Activated B cell treated with CpG ODN at 0.5 μM for 24 hours (primary cell): ENCODE data around the gene ITPRIPL1. TPM values are rescaled to one million over a fixed set of nuclear protein-coding genes. Genes with fewer than 3 reads are reported as not detected.

Experiments used
- ATAC-seq: fragments of 200-7000 bp; cut with Tn5 transposase; one replicate; pipeline ENCODE4 v1.10.0; 2021; ENCODE audit warnings: low read depth, mild to moderate bottlenecking, moderate library complexity
- CTCF ChIA-PET: fragments of 350-600 bp; sonication (Branson Sonifier 250); formaldehyde crosslinking; loops from one replicate; lab custom pipeline; 2021; ENCODE audit warnings: antibody characterized with exemption; lab: Charles Lee
- POLR2A ChIA-PET: fragments of 350-600 bp; sonication (Branson Sonifier 250); formaldehyde crosslinking; loops from one replicate; lab custom pipeline; 2021; ENCODE audit warnings: antibody characterized with exemption; lab: Charles Lee
- DNase-seq: peaks from one replicate; pipeline ENCODE4 v3.0.0; 2022
- H3K27ac Mint-ChIP-seq: one replicate; pipeline ENCODE4 v1.8.0; 2020; ENCODE audit warnings: mixed read lengths
- H3K27me3 Mint-ChIP-seq: one replicate; pipeline ENCODE4 v1.8.0; 2021; ENCODE audit warnings: mixed read lengths
- H3K36me3 Mint-ChIP-seq: one replicate; pipeline ENCODE4 v1.8.0; 2021; ENCODE audit warnings: low read depth, mixed read lengths
- H3K4me1 Mint-ChIP-seq: one replicate; pipeline ENCODE4 v1.8.0; 2021; ENCODE audit warnings: mixed read lengths
- H3K4me3 Mint-ChIP-seq: one replicate; pipeline ENCODE4 v1.8.0; 2020; ENCODE audit warnings: mild to moderate bottlenecking, mixed read lengths
- H3K9me3 Mint-ChIP-seq: one replicate; pipeline ENCODE4 v1.8.0; 2020; ENCODE audit warnings: mixed read lengths
- intact Hi-C: fragments of 100-400 bp; cut with micrococcal nuclease; formaldehyde crosslinking; loops from one replicate; pipeline ENCODE4 v1.15.1; 2024
- total RNA-seq: library from RNA; stranded (reverse); gene quantifications from 2 replicates; pipeline ENCODE4 v1.2.3, GENCODE V29; 2022
- TF ChIP-seq, protein P1 (sequence below): fragments of 200-600 bp; IDR thresholded peaks from one replicate; pipeline ENCODE4 v1.8.0; 2022; ENCODE audit warnings: antibody characterized with exemption, mild to moderate bottlenecking

Gene ITPRIPL1
- total RNA-seq, 1 donor from 2014 or later, result 4.4 TPM

DNA sequence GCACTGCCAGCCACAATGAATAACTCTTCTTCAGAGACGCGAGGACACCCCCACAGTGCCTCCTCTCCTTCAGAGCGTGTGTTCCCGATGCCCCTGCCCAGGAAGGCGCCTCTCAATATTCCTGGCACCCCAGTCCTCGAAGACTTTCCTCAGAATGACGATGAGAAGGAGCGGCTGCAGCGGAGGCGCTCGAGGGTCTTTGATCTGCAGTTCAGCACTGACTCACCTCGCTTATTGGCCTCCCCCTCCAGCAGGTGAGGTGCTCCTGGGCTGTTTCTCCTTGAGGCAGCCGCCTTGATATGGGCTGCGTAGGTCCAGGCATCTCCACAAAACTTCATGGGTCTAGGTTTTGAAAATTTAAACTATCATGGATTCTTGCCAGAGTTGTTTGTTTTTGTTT, 16.5 kb downstream of the ITPRIPL1 start:
- Mint-ChIP-seq H3K9me3 (no peaks in the 10 kb centered on the region), H3K36me3 (no peaks in the 10 kb centered on the region), H3K27me3 (no peaks in the 10 kb centered on the region), H3K4me3 (no peak overlapping the region), H3K4me1 (peaks cover 53% of the 10 kb centered on the region), H3K27ac (no peak overlapping the region)
- ChIA-PET CTCF (interaction anchor here (1.3 kb wide), 1 partner anchor 21 kb away, joined by 5 read pairs; no protein-coding TSS in a partner anchor), POLR2A (interaction anchor here (1.7 to 3.5 kb wide), 2 partner anchors 16 to 20 kb away, joined by 6 to 22 read pairs; partner anchors contain the start of gene ITPRIPL1)
- TF ChIP-seq, protein P1, sequence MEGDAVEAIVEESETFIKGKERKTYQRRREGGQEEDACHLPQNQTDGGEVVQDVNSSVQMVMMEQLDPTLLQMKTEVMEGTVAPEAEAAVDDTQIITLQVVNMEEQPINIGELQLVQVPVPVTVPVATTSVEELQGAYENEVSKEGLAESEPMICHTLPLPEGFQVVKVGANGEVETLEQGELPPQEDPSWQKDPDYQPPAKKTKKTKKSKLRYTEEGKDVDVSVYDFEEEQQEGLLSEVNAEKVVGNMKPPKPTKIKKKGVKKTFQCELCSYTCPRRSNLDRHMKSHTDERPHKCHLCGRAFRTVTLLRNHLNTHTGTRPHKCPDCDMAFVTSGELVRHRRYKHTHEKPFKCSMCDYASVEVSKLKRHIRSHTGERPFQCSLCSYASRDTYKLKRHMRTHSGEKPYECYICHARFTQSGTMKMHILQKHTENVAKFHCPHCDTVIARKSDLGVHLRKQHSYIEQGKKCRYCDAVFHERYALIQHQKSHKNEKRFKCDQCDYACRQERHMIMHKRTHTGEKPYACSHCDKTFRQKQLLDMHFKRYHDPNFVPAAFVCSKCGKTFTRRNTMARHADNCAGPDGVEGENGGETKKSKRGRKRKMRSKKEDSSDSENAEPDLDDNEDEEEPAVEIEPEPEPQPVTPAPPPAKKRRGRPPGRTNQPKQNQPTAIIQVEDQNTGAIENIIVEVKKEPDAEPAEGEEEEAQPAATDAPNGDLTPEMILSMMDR, result no peak
- ATAC-seq, result no peak
- no peak for DNase-seq
- intact Hi-C loops, result no loop called here

DNA sequence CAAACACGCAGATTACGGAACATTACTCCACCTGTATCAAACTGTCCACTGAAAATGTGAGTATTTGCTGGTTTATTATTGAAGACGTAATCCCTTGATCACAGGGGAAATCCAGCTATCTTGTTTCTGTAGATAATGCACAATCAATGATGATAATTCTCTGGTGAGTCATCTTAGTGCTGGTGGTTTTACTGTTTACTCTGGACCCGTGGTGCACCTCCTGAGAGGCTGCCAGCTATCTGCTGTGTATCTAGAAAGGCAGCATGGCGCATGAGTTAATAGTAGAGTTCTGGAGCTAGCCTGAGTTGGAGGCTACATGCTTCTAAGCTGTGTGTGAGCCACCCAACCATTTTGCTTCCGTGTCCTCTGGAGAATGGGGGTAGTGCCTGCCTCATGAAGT, 17.0 kb downstream of the ITPRIPL1 start:
- ATAC-seq (no peak), DNase-seq (no peak)
- no peak overlapping the region for H3K4me3 Mint-ChIP-seq
- ChIA-PET POLR2A (interaction anchor here (1.7 to 3.5 kb wide), 2 partner anchors 17 to 21 kb away, joined by 6 to 22 read pairs; partner anchors contain the start of gene ITPRIPL1), CTCF (interaction anchor here (1.3 kb wide), 1 partner anchor 21 kb away, joined by 5 read pairs; no protein-coding TSS in a partner anchor)
- H3K9me3 Mint-ChIP-seq, result no peaks in the 10 kb centered on the region
- intact Hi-C loops, result no loop called here
- peak overlapping the region; percentile 41 for H3K27ac Mint-ChIP-seq
- peaks cover 49% of the 10 kb centered on the region for H3K4me1 Mint-ChIP-seq
- no peaks in the 10 kb centered on the region for H3K27me3 Mint-ChIP-seq
- TF ChIP-seq, protein P1, result no peak
- H3K36me3 Mint-ChIP-seq, result no peaks in the 10 kb centered on the region

GRCh38 chr2:96344011-96344410, 18.9 kb downstream of the ITPRIPL1 start:
- Mint-ChIP-seq H3K9me3 (no peaks in the 10 kb centered on the region), H3K27ac (peak overlapping the region; percentile 82), H3K4me3 (no peak overlapping the region), H3K27me3 (no peaks in the 10 kb centered on the region), H3K4me1 (peaks cover 41% of the 10 kb centered on the region), H3K36me3 (no peaks in the 10 kb centered on the region)
- TF ChIP-seq, protein P1, result no peak
- intact Hi-C loops, result loop anchor here (1.0 to 2.0 kb wide), 3 partner anchors 8 to 39 kb away; partner anchors contain the start of gene SNRNP200
- DNase-seq (no peak), ATAC-seq (peak; percentile 99)
- ChIA-PET CTCF (no interaction called here), POLR2A (interaction anchor here (0.6 to 3.5 kb wide), 7 partner anchors 9 to 193 kb away, joined by 3 to 22 read pairs (median 11); partner anchors contain the start of genes ARID5A, ITPRIPL1, NCAPH and SNRNP200)

- TF ChIP-seq, protein P1, result no peak
- no peaks in the 10 kb centered on the region for H3K9me3 Mint-ChIP-seq
- CTCF ChIA-PET, result no interaction called here
- H3K27me3 Mint-ChIP-seq, result no peaks in the 10 kb centered on the region
- POLR2A ChIA-PET, result interaction anchor here (1.7 to 2.4 kb wide), 3 partner anchors 10 to 40 kb away, joined by 11 to 20 read pairs (median 12); partner anchors contain the start of genes ITPRIPL1, NCAPH and SNRNP200
- no peak overlapping the region for H3K4me3 Mint-ChIP-seq
- intact Hi-C loops, result loop anchor here (2.0 kb wide), 1 partner anchor 41 kb away; the partner anchor contains the start of gene SNRNP200
- H3K27ac Mint-ChIP-seq, result no peak overlapping the region
- ATAC-seq (no peak), DNase-seq (no peak)
- peaks cover 41% of the 10 kb centered on the region for H3K4me1 Mint-ChIP-seq
- no peaks in the 10 kb centered on the region for H3K36me3 Mint-ChIP-seq
Measured at GRCh38 chr2:96345438-96345837, 20.3 kb downstream of the ITPRIPL1 start.

- H3K4me3 Mint-ChIP-seq, result no peak overlapping the region
- ATAC-seq, result no peak
Measured at GRCh38 chr2:96345868-96346462, 20.8 kb downstream of the ITPRIPL1 start.

More at GRCh38 chr2:96345868-96346462, 20.8 kb downstream of the ITPRIPL1 start:
- peaks cover 41% of the 10 kb centered on the region for H3K4me1 Mint-ChIP-seq
- no peaks in the 10 kb centered on the region for H3K27me3 Mint-ChIP-seq
- TF ChIP-seq, protein P1, result no peak
- POLR2A ChIA-PET, result interaction anchor here (2.4 kb wide), 1 partner anchor 11 kb away, joined by 20 read pairs; the partner anchor contains the start of gene NCAPH
- H3K36me3 Mint-ChIP-seq, result no peaks in the 10 kb centered on the region
- intact Hi-C loops, result loop anchor here (2.0 kb wide), 1 partner anchor 41 kb away; the partner anchor contains the start of gene SNRNP200
- no peak overlapping the region for H3K27ac Mint-ChIP-seq
- H3K9me3 Mint-ChIP-seq, result no peaks in the 10 kb centered on the region
- no peak for DNase-seq
- CTCF ChIA-PET, result interaction anchor here (1.0 kb wide), 1 partner anchor 166 kb away, joined by 3 read pairs; no protein-coding TSS in a partner anchor
